GM19438 (cell line): ENCODE results near the gene THAP8.
"Not testable (repeated sequence)": the region's sequence is repeated elsewhere in the genome, so short reads cannot be mapped to it uniquely, and the experiment has no call there.

Source experiments
- ATAC-seq: cut with Tn5 transposase; IDR thresholded peaks from one replicate; pipeline ENCODE4 v1.9.1; 2021; ENCODE audit warnings: low read depth; ENCODE audit not compliant: unreplicated experiment

Gene THAP8

DNA sequence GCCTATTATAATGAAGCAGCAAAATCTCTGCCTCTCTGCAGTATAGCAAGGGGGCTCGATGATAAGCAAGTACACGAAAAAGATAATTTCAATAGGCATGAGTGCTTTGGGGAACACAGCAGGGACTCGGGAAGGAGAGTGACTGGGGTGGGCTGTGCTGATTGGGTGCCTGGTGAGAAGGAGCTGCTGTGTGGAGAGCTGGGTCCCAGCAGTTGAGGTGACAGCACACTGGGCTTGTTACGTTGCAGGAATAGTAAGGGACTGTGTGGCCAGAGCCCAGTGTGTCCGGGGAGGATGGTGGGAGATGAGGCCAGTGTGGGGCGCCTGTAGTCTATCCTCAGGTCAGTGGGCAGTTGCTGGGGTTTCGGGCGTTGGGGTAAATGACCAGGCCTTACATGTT, 18.0 kb upstream of the THAP8 start:
- ATAC-seq: no peak

DNA sequence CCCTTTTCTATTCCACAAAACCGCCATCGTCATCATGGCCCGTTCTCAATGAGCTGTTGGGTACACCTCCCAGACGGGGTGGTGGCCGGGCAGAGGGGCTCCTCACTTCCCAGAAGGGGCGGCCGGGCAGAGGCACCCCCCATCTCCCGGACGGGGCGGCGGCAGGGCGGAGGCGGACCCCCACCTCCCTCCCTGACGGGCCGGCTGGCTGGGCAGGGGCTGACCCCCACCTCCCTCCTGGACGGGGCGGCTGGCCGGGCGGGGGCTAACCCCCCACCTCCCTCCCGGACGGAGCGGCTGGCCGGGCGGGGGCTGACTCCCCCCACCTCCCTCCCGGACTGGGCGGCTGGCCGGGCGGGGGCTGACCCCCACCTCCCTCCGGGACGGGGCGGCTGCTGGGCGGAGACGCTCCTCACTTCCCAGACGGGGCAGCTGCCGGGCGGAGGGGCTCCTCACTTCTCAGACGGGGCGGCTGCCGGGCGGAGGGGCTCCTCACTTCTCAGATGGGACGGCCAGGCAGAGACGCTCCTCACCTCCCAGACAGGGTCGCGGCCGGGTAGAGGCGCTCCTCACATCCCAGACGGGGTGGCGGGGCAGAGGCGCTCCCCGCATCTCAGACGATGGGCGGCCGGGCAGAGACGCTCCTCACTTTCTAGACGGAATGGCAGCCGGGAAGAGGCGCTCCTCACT, 14.9 kb upstream of the THAP8 start:
- not testable (repeated sequence) for ATAC-seq

GRCh38 chr19:36067681-36068080, 13.6 kb upstream of the THAP8 start:
- ATAC-seq: no peak

DNA sequence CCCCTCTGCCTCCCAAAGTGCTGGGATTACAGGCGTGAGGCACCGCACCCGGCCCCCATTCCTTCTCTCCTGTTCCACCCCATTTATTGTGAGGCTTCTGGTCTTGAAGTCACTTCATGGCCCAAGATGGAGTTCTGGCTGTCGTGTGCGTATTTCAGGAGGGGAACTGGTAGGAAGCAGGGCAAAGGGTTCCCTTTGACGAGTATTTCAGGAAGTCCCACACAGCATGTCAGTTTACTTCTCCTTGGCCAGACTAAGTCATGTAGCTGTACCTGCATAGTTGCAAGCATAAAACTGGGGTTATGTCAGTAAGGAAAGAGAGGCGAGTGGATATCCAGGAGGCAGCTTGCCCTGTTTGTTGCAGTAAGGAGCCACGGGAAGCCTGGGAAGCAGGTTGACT, 10.7 kb upstream of the THAP8 start:
- no peak for ATAC-seq

DNA sequence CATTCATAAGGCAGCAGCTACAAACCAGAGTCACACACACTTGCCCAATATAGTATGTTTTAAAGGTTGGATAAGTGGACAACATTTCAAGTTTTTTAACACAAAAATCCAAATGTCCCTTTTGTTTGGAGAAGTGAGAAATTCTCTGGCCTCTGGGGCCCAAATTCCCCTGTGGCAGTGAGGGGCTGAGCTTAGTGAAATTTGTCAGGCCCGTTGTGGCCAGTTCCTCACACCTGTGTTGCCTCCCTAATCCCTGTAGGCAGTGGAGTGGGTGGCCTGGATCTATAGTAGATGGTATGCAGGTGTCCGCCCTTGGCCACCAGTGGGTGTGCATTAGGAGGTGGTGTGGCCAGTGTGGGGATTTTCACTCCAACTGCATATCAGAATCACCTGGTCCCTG, 7.3 kb upstream of the THAP8 start:
- no peak for ATAC-seq

DNA sequence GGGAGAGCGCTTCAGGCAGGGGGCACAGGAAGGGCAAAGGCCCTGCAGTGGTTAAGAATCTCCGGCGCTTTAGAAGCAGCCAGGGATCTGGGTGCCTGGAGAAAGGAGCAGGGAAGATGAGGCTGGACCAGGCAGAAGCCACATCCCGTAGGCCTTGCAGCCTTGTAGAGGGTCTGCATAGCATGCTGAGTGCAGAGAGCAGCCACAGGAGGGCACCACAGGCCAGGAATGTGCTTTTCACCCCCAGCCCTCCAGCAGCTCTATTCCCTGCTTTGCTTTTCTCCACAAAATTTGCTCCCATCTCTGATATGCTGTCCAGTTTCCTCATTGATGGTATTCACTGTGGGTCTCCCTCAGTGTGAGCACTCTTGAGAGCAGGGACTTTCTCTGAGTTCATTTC, 6.3 kb upstream of the THAP8 start:
- ATAC-seq: no peak

DNA sequence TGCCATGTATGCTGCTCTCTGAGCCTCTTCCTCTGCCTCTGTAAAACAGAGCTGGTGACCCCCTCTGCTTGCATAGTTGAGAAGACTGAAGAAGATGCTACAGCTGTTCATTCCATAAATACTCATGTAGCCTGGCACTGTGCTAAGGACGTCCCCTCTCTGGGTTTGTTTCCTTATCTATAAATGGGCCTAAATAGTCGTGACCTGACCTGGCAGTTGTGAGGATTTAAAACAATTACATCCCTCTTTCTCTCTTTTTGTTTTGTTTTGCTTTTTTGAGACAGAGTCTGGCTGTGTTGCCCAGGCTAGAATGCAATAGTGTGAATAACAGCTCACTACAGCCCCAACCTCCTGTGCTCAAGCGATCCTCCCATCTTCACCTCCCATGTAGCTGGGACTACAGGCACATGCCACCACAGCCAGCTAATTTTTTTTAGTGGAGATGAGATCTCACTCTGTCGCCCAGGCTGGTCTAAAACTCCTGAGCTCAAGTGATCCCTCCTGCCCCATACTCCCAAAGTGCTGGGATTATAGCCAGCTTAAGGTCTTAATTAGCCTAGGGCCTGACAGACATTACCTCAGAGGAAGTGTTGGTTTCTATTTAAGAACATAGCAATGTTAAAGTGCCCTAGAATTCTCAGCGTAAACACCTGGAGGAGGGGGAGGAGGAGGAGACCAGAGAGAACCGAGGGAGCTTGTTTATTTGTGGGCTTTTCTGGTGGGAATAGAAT, 5.3 kb upstream of the THAP8 start:
- ATAC-seq: no peak

DNA sequence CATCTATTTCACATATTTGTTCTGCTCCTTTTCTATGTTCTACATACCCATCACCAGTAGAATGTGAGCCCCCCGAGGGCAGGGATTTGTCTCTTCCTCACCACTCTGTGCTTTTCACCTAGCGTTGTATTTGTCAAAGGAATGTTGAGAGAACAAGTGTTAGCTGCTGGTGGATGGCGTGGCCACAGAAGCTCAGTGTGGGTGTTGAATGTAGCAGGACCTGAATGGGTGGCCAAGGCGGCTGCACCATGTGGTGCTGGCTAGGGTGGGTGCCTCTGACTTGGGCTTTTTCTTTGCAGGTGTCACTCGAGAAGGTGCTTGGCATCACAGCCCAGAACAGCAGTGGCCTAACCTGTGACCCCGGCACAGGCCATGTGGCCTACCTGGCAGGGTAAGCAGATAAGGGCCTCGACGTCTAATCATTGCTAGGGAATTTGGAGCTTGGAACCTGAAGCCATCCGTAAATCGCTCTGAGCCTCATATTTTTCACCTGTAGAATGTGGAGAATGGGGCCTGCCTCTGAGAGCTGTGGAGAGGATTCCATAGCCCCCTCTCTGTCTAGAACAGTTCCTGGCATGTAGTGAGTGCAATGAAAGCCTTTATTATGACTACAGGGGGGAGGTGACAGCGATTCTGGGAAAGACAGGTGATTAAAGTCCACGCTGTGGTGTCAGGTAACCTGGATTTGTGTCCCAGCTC, 4.5 kb upstream of the THAP8 start:
- ATAC-seq: no peak

GRCh38 chr19:36054733-36055686, 925 bp upstream of the THAP8 start, which contains the start of gene WDR62:
TSS of gene WDR62 (plus strand) at chr19:36054897. CDS start at chr19:36054972, 75 bp downstream.
- peak; percentile 74 for ATAC-seq

DNA sequence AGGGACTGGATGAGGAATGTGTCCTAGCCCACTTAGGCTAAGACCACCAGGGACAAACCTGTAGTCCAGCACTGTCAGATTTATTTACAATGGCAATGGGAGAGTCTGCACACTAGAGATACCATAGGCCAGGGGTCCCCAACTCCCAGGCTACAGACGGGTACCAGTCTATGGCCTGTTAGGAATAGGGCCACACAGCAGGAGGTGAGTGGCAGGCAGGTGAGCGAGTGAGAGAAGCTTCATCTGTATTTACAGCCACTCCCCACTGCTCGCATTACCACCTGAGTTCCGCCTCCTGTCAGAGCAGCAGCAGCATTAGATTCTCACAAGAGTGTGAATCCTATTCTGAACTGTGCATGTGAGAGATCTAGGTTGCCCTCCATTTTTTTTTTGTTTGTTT, 2.4 kb downstream of the THAP8 start:
- no peak for ATAC-seq

GRCh38 chr19:36051236-36051635, 2.8 kb downstream of the THAP8 start:
- ATAC-seq: no peak

DNA sequence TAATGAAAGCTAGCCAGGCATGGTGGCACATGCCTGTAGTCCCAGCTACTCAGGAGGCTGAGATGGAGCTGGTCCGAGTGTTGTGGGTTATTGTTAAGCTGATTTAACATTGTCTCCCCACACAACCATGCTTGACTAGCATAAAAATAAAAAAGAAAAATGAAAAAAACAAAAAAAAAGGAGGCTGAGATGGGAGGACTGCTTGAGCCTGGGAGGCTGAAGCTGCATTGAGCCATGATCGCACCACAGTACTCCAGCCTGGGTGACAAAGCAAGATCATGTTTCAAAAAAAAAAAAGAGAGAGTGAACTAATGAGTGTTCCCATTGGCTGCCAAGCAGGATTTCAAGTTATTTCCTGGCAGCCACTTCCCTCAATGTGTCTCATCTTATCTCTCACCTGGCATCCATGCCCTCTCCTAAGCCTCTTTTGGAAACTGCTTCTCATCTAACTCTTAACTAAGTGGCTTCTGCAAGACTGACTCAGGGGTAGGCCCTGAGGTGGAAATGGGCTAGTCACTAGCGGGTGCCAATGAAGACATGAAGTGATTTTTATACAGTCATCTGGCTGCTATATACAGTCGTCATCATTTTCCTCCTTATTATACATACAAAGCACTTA, 4.9 kb downstream of the THAP8 start:
- no peak for ATAC-seq

- no peak for ATAC-seq
These were observed 6.2 kb downstream of the THAP8 start for GRCh38 chr19:36047835-36048234.

DNA sequence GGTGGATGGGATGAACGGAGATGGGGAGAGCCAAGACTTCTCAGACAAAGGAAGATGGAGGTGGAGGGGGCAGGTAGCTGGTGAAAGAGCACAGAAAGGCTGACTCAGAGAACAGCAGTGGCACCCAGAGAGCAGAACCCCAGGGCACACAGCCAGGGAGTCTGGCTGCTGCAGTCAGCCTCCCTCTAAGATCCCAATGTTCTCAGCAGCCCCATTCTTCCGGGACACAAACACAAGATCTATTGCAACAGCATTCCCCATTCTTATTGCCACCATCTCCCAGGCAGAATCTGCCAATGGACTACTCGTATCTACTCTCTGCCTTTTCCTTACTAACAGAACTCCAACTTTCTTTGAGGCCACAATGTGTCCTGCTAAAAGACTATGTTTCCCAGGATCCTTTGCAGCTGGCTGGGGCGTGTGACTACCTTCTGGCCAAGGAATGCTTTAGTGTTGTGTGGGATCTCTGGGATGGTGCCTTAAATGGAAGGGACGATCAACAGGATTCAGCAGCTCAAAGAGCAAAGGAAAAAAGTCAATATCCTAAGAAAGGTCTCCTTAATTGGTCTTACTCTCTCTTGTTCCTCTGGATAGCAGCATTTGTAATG, 7.5 kb downstream of the THAP8 start:
- ATAC-seq: no peak

DNA sequence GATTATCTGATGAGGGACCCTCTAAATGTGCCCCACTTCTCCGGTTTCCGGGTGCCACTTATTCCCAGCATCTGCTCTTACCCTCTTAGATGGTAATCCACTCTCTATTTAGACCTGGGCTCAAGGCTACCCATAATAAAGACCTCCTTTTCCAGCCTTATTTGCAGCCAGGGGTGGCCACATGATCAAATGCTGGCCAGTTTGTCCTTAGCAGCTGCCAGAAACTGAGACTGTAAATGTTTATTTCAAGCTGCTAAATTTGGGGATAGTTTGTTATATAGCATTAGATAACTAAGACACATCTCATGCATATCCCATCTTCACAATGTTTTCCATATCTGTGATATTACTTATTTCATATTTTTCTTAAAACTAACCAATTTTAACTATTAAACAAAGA, 10.1 kb downstream of the THAP8 start:
- ATAC-seq: no peak

GRCh38 chr19:36041831-36042230, 12.3 kb downstream of the THAP8 start:
- no peak for ATAC-seq

GRCh38 chr19:36041092-36041491, 13.0 kb downstream of the THAP8 start:
- not testable (repeated sequence) for ATAC-seq

DNA sequence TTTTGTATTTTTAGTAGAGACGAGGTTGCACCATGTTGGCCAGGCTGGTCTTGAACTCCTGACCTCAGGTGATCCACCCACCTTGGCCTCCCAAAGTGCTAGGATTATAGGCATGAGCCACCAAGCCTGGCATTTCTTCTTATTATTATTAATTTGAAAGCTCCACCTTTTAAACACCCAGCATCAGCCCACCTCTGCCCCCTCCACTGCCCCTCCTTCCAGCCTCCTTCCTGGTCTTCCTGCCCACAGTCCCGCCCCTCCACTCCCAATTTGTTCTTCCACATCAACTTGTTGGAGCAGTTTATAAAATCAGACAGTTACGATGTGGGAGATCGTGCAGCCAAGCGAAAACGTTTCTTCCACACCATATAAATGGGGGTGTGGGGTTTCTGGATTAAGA, 13.6 kb downstream of the THAP8 start:
- ATAC-seq: no peak

DNA sequence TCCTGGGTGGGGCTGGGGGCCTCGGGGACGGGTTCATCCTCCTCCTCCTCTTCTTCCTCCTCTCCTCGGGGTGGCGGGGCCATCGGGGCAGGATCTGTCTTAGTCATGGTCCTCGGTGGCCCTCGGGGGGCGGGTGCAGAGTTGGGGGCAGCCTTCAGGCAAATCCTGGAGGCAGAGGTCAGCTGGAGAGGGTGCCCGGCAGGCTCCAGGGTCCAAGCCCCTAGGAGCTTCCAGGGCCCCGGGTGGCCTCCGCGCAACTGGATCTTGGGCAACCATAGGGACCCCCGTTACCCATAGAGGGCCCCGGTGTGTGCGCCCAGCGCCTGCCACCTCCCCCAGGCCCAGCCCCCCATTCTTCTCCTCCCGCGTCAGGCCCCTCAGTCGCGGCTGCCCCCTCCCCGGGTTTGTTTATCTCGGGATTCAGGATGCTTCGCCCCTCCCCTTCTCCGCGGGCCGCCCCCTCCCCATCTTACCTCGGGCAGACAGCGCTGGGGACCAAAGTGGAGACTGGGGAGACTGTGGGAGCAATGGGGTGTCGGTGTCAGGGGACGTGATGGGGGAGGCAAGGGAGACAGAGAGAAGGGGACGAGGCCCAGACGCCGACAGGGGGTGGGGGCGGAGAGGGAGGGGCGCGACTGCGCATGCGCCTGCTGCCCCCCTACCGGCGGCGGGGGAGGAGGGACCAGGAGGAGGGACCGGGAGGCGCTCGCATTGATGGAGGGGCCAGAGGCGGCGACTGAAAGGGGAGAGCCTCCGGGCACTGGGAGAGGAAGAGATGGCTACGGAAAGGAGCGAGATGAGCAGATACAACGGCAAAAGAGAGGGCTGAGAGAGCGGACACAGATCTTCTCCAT, 21.6 kb downstream of the THAP8 start, which contains the start of gene CLIP3:
Gene CLIP3 (minus strand): TSS at position 623 of the 854 bp plus-strand sequence. CDS start 516 bp downstream, at position 107.
- ATAC-seq: no peak
